Renal cortical epithelial cell (primary cell): ENCODE results near the gene GULP1. TPM values are rescaled to one million over a fixed set of nuclear protein-coding genes. Genes with fewer than 3 reads are reported as not detected.
A peak's percentile ranks its signal among the peaks of the same experiment; 100 is the strongest.

Experiments
- DNase-seq: peaks from one replicate; pipeline ENCODE4 v3.0.0-alpha.2; 2011; ENCODE audit warnings: low read depth
- total RNA-seq: library from RNA; depleted of rRNA; stranded (reverse); fragments of >200 nt; gene quantifications from 2 replicates; pipeline ENCODE4 v1.2.3, GENCODE V29; 2014

Gene GULP1
- total RNA-seq, 1 donor from 2014 or later = 130 TPM

DNA sequence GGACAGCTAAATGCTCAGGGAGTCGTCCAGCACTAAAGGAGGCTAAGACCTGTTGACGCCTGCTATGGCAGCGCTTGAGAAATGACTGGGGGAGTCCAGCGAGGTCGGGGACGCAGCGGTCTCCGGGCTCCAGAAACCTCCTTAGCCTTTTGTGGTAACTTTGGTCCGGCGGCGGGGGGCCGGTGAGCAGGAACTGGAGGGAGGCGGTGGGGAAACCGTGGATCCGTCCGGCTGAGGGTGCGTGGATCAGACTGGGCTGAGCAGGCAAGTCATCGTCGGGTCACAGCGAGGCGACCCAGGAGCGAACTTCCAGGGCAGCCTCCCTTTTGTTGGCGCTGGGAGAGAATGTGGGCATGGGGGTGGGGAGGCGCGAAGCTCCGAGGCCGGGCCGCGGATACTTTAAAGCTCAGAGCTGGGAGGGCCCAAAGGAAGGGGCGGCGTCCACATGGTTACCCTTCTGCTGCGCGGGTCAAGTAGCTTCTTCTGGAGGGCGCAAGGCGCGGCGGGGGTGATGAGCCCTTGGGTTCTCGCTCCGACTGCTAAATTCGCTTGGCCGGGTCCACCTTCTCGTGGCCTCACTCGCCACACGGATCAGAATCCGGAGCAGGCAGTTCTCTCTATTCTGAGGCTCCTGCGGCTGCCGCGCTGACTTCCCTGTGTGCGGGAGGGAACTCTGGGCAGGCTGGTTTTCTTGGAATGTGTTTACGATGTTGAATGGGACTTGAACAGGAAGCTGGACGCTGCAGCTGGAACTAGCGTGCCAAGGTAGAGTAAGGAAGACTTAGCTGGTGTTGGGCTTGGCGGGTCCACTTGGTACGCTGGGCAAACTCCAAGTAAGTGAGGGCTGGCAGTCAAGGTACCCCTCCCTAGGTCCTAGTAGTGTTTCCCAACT lies 920 bp downstream of the GULP1 start:
- peak; percentile 88 for DNase-seq

- DNase-seq = peak; percentile 91
Measured at GRCh38 chr2:188293601-188294351, 2.1 kb downstream of the GULP1 start.

- peak; percentile 14 for DNase-seq
Measured at GRCh38 chr2:188294352-188294926, 2.8 kb downstream of the GULP1 start.

- peak; percentile 23 for DNase-seq
Measured at GRCh38 chr2:188295067-188295685, 3.5 kb downstream of the GULP1 start.

GRCh38 chr2:188297978-188298377 lies 6.3 kb downstream of the GULP1 start:
- DNase-seq = no peak

- DNase-seq = peak; percentile 58
Measured at GRCh38 chr2:188298937-188299371, 7.3 kb downstream of the GULP1 start.

GRCh38 chr2:188303363-188304031 lies 11.8 kb downstream of the GULP1 start:
- DNase-seq = peak; percentile 90

DNA sequence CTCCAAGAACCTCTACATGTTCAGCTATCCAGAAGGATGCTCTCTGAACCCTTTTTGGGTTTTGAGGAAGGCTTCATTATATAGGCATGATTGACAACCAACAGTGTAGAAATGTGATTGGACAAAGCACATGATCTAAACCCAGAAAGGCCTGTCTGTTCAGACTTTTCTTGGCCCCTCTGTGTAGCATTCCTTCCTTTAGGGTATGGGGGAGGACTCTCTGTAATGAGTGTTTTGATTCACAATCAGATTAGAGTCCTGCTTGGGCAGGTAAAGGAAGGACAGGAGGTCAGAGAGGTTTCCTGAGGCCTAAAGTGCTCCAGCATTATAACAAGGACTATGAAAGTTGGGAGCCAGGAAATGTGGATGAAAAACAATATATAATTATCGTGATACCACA lies 13.6 kb downstream of the GULP1 start:
- no peak for DNase-seq

GRCh38 chr2:188306271-188306670 lies 14.6 kb downstream of the GULP1 start:
- no peak for DNase-seq

- DNase-seq = no peak
Measured at GRCh38 chr2:188307850-188308283, 16.2 kb downstream of the GULP1 start.

- no peak for DNase-seq
Measured at GRCh38 chr2:188308483-188308882, 16.8 kb downstream of the GULP1 start.

GRCh38 chr2:188309364-188309763 lies 17.7 kb downstream of the GULP1 start:
- no peak for DNase-seq

GRCh38 chr2:188314314-188315054 lies 22.8 kb downstream of the GULP1 start:
- DNase-seq = no peak

- no peak for DNase-seq
Measured at GRCh38 chr2:188315750-188316149, 24.1 kb downstream of the GULP1 start.

GRCh38 chr2:188316342-188316741 lies 24.7 kb downstream of the GULP1 start:
- no peak for DNase-seq

GRCh38 chr2:188316791-188317423 lies 25.2 kb downstream of the GULP1 start:
- no peak for DNase-seq

- DNase-seq = no peak
Measured at GRCh38 chr2:188318161-188318749, 26.6 kb downstream of the GULP1 start.

DNA sequence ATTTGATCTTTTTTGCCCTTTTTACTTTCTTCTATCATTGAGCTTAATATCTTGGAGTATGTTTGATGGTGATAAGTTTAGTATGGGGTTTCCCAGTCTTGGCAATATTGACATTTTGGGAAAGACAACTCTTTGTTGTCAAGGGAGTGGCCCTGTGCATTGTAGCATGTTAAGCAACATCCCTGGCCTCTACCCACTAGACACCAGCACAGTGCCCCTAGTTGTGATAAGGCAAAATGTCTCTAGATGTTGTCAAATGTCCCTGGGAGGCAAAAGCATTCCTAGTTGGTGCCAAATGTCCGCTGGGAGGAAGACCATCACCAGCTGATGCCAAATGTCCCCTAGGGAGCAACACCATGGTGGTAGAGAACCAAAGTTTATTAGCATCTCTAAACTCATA lies 28.2 kb downstream of the GULP1 start:
- peak; percentile 16 for DNase-seq

GRCh38 chr2:188320861-188321260 lies 29.2 kb downstream of the GULP1 start:
- no peak for DNase-seq
